Stomach (tissue), 9 donors: Measurements from ENCODE around the gene RIPOR3. TPM values are rescaled to one million over a fixed set of nuclear protein-coding genes. Genes with fewer than 3 reads are reported as not detected.

Source experiments
- DNase-seq, 2 donors: peaks; one replicate each; pipeline versions ENCODE4 v3.0.0 to v3.0.0-alpha.2; 2013 to 2019
- H3K27ac ChIP-seq, 5 donors: fragments of 200-600 bp in 4 of 5; sonication (generic) in 4 of 5; one replicate each; pipeline ENCODE4 v1.5.1; 2013 to 2019; ENCODE audit warnings: mild to moderate bottlenecking in 1 of 5, moderate library complexity in 1 of 5
- H3K27me3 ChIP-seq, 3 donors: fragments of 200-600 bp; sonication (generic); one replicate each; pipeline ENCODE4 v1.5.1; 2017 to 2019; ENCODE audit warnings: mixed run types in 1 of 3
- H3K36me3 ChIP-seq, 4 donors: fragments of 200-600 bp; sonication (generic); 1 replicate in 3 of 4; 2 replicates in 1 of 4; pipeline ENCODE4 v1.5.1; 2016 to 2019
- H3K4me1 ChIP-seq, 4 donors: fragments of 200-600 bp; sonication (generic); one replicate each; pipeline ENCODE4 v1.5.1; 2016 to 2019
- H3K4me3 ChIP-seq, 4 donors: fragments of 200-600 bp; sonication (generic) in 3 of 4; one replicate each; pipeline ENCODE4 v1.5.1; 2016 to 2019; ENCODE audit warnings: mild to moderate bottlenecking in 1 of 4
- H3K9me3 ChIP-seq, 4 donors: fragments of 200-600 bp; sonication (generic); one replicate each; pipeline ENCODE4 v1.5.1; 2016 to 2019
- CTCF ChIP-seq, 7 experiments: fragments of 450-650 bp in 4 of 7; fragments of 200-600 bp in 3 of 7; sonication (generic) in 3 of 7; IDR thresholded peaks; one replicate each; pipeline ENCODE4 v1.5.1; 2016 to 2019; ENCODE audit warnings: antibody characterized with exemption in 7 of 7, control low read depth in 2 of 7, mild to moderate bottlenecking in 1 of 7
- EP300 ChIP-seq: sonication (generic); formaldehyde crosslinking; IDR thresholded peaks from one replicate; pipeline ENCODE4 v1.6.1; 2017; ENCODE audit warnings: antibody characterized with exemption
- POLR2A ChIP-seq, 4 donors: fragments of 450-650 bp; IDR thresholded peaks; one replicate each; pipeline ENCODE4 v1.6.1; 2016; ENCODE audit warnings: antibody characterized with exemption in 4 of 4, control low read depth in 2 of 4, mild to moderate bottlenecking in 1 of 4, moderate library complexity in 1 of 4
- POLR2AphosphoS5 ChIP-seq, 3 donors: sonication (generic); formaldehyde crosslinking; IDR thresholded peaks; one replicate each; pipeline ENCODE4 v1.6.1; 2016; ENCODE audit warnings: antibody characterized with exemption in 3 of 3
- WGBS, 5 donors: extraction: QIAGEN DNeasy Blood & Tissue Kit in 3 of 5; methylation state at CpG; one replicate each; pipeline versions ENCODE4 v1.1.5 to v1.1.7; 2013 to 2018; 5-methylcytosine and 5-hydroxymethylcytosine counted together
- intact Hi-C: fragments of 100-400 bp; cut with DNase I; formaldehyde crosslinking; loops from one replicate; pipeline ENCODE4 v1.15.1; 2023; ENCODE audit warnings: low total_unique reads
- polyA plus RNA-seq, 3 donors: library from polyadenylated mRNA; stranded (reverse); fragments of 200-250 nt; gene quantifications; one replicate each; pipeline ENCODE4 v1.2.3, GENCODE V29; 2013
- total RNA-seq, 5 donors: library from RNA; depleted of rRNA; stranded (reverse); fragments of >200 nt; gene quantifications; one replicate each; pipeline versions ENCODE4 v1.1.0 to v1.2.3, GENCODE V29; 2014 to 2016
- donor health status: healthy with polysubstance abuse.
- donor health status: Bipolar disorder and iron deficiency.
- donor health status: healthy.

RIPOR3 gene
- total and polyA plus RNA-seq, 8 donors, result 4.4 to 61.1 (median 8.2) TPM

GRCh38 chr20:50590348-50590664 lies 101.0 kb downstream of the RIPOR3 start:
- intact Hi-C loops, result no loop called here

GRCh38 chr20:50589548-50590347 lies 101.6 kb downstream of the RIPOR3 start:
- WGBS, 5 donors, result 88 to 93% (median 91%) methylated on average over 20 of the region's 20 CpGs
- no peak for TF ChIP-seq POLR2AphosphoS5 (IDR thresholded peaks at IDR 0.05)
- no peak for TF ChIP-seq CTCF (IDR thresholded peaks at IDR 0.05)
- no peak for TF ChIP-seq EP300
- TF ChIP-seq POLR2A (IDR thresholded peaks at IDR 0.05), result no peak
- no peak for DNase-seq
- Histone ChIP-seq H3K9me3 (no peaks in the 10 kb centered on the region), H3K4me1 (peaks cover 0 to 39% (median 24%) of the 10 kb centered on the region in 4 donors), H3K4me3 (no peak overlapping the region), H3K36me3 (peaks cover 26 to 64% (median 52%) of the 10 kb centered on the region in 4 donors), H3K27ac (no peak overlapping the region), H3K27me3 (no peaks in the 10 kb centered on the region)
- intact Hi-C loops, result no loop called here

More at GRCh38 chr20:50590348-50590664, 101.0 kb downstream of the RIPOR3 start:
- no peak overlapping the region for H3K4me3 ChIP-seq
- no peaks in the 10 kb centered on the region for H3K9me3 ChIP-seq
- 81 to 93% (median 87%) methylated on average over 9 to 11 of the region's 11 CpGs for WGBS, 5 donors
- no peak for TF ChIP-seq CTCF (IDR thresholded peaks at IDR 0.05)
- no peak for TF ChIP-seq POLR2A (IDR thresholded peaks at IDR 0.05)
- no peak for TF ChIP-seq POLR2AphosphoS5 (IDR thresholded peaks at IDR 0.05)
- no peak for TF ChIP-seq EP300
- peaks cover 0 to 45% (median 27%) of the 10 kb centered on the region in 4 donors for H3K4me1 ChIP-seq
- peaks cover 26 to 58% (median 46%) of the 10 kb centered on the region in 4 donors for H3K36me3 ChIP-seq
- no peaks in the 10 kb centered on the region for H3K27me3 ChIP-seq
- no peak for DNase-seq
- no peak overlapping the region for H3K27ac ChIP-seq

GRCh38 chr20:50588034-50588736 lies 103.2 kb downstream of the RIPOR3 start:
- WGBS, 5 donors, result 63 to 70% (median 67%) methylated on average over 12 of the region's 12 CpGs
- H3K36me3 ChIP-seq, result peaks cover 33 to 80% (median 67%) of the 10 kb centered on the region in 4 donors
- no peak overlapping the region for H3K4me3 ChIP-seq
- TF ChIP-seq POLR2AphosphoS5 (IDR thresholded peaks at IDR 0.05) (peak in 1 of 3 donors; percentile 55), EP300 (no peak), CTCF (IDR thresholded peaks at IDR 0.05) (peak in 5 of 7 experiments; percentile 59 to 84 (median 76))
- H3K9me3 ChIP-seq, result no peaks in the 10 kb centered on the region
- H3K27ac ChIP-seq, result no peak overlapping the region
- H3K4me1 ChIP-seq, result peaks cover 0 to 31% (median 20%) of the 10 kb centered on the region in 4 donors
- no peaks in the 10 kb centered on the region for H3K27me3 ChIP-seq
- intact Hi-C loops, result no loop called here
- DNase-seq, result peak; percentile 77 to 78

GRCh38 chr20:50587291-50587961 lies 103.9 kb downstream of the RIPOR3 start:
- WGBS, 5 donors, result 80 to 94% (median 87%) methylated on average over 7 to 19 of the region's 19 CpGs
- H3K36me3 ChIP-seq, result peaks cover 33 to 87% (median 75%) of the 10 kb centered on the region in 4 donors
- intact Hi-C loops, result no loop called here
- no peak for TF ChIP-seq POLR2AphosphoS5 (IDR thresholded peaks at IDR 0.05)
- no peak for TF ChIP-seq CTCF (IDR thresholded peaks at IDR 0.05)
- TF ChIP-seq EP300, result no peak
- no peak for TF ChIP-seq POLR2A (IDR thresholded peaks at IDR 0.05)
- H3K4me1 ChIP-seq, result peaks cover 0 to 24% (median 14%) of the 10 kb centered on the region in 4 donors
- no peak for DNase-seq
- H3K4me3 ChIP-seq, result no peak overlapping the region
- no peaks in the 10 kb centered on the region for H3K9me3 ChIP-seq
- H3K27ac ChIP-seq, result no peak overlapping the region
- H3K27me3 ChIP-seq, result no peaks in the 10 kb centered on the region
